ENCODE data around the gene KAT8.
"Not testable (repeated sequence)": the region's sequence is repeated elsewhere in the genome, so short reads cannot be mapped to it uniquely, and the experiment has no call there.

The KAT8 gene

DNA sequence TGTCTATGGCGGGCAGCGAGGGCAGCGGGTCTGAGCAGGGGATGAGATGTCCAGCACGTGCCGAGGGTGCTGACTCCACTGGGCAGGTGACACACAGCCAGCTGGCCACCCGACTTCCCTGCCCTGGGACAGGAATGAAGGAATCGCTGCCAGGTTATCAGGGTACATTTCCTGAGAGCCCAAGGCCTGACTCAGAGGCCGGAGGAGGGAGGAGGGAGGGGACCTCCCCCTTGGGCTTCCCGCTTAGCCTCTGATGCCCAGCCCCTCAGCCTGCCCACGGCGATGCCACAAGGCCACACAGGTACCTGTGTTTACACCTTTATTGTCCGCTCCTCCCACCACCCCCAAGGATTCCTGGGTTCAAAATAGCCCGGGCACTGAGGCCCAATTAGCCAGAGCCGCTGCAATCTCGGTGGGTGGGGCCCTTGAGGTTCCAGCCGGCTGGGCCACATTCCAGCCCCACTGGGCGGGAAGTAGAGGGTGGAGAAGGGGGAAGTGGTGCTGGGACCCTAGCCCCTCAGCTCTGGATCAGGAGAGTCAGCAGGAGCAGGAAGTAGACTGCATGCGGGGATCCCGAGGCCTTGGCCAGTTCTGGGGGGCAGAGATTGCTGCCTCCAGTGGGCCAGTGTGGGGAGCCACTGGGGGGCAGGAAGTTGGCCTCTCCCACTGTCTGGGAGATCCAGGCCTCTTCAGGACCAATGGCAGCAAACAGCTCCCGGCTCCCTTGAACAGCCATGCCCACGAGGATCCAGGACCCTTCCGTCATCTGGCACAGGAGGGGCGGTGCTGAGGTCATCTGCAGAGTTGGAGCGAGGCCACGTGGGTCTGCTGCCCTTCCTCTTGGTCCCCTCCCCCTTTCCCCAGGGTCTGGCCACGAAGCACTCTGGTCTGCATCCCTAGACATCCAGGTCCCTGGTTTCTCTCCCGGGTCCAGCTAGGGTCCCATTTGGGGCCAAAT lies 21.4 kb downstream of the KAT8 start:
- DNase-seq (ENCODE audit: low read depth): peak; percentile 87
- no peak overlapping the region for H3K4me3 ChIP-seq (ENCODE audit: low read length)
- TF ChIP-seq CTCF (IDR thresholded peaks at IDR 0.05; ENCODE audit: insufficient read depth, low read depth, low read length, missing control alignments): no peak

DNA sequence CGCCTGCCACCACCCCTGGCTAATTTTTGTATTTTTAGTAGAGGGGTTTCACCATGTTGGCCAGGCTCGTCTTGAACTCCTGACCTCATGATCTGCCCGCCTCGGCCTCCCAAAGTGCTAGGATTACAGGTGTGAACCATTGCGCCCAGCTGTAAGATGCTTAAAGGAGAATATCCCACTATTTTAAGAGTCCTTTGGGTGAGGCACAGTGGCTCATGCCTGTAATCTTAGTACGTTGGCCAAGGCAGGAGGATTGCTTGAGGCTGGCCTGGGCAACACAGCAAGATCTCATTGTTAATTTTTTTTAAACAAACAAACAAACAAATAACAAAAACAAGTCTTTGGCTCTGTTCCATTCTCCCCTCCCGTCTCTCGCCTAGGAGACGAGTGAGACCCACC lies 23.6 kb downstream of the KAT8 start:
- not testable (repeated sequence) for H3K4me3 ChIP-seq (ENCODE audit: low read length)

DNA sequence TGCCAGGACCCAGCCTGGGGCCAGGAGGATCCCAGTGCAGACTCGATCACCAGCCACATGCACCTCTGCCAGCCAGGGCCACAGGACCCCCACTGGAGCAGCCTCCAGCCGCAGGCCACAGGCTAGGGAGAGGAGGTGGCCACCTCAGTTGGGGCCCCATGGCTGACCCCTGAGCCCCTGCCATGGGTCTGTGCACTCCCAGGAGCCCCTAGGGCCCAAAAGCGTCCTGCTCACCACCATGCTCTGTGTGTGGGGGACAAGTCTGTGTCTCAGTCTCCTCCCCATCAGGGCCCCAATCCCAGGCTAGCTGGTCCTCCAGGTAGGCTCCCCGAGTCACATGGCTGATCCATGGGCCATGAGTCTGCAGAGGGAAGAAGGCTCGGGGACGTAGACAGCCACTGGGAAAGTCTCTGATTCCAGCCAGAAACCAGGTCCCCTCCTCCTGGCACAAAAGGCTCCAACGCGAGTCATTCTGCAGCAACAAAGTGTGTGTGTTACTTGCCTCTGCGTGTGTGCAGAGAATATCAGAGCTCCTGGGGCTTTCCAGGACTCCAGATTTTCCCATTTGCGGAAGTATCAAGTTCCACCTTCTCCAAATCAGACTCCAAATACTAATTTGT lies 24.1 kb downstream of the KAT8 start:
- no peak for TF ChIP-seq CTCF (IDR thresholded peaks at IDR 0.05; ENCODE audit: insufficient read depth, low read depth, low read length, missing control alignments)
- peak overlapping the region; percentile 36 for H3K4me3 ChIP-seq (ENCODE audit: low read length)
- peak; percentile 72 for DNase-seq (ENCODE audit: low read depth)

More for the DNA sequence above, 23.6 kb downstream of the KAT8 start:
- DNase-seq (ENCODE audit: low read depth): not testable (repeated sequence)

DNA sequence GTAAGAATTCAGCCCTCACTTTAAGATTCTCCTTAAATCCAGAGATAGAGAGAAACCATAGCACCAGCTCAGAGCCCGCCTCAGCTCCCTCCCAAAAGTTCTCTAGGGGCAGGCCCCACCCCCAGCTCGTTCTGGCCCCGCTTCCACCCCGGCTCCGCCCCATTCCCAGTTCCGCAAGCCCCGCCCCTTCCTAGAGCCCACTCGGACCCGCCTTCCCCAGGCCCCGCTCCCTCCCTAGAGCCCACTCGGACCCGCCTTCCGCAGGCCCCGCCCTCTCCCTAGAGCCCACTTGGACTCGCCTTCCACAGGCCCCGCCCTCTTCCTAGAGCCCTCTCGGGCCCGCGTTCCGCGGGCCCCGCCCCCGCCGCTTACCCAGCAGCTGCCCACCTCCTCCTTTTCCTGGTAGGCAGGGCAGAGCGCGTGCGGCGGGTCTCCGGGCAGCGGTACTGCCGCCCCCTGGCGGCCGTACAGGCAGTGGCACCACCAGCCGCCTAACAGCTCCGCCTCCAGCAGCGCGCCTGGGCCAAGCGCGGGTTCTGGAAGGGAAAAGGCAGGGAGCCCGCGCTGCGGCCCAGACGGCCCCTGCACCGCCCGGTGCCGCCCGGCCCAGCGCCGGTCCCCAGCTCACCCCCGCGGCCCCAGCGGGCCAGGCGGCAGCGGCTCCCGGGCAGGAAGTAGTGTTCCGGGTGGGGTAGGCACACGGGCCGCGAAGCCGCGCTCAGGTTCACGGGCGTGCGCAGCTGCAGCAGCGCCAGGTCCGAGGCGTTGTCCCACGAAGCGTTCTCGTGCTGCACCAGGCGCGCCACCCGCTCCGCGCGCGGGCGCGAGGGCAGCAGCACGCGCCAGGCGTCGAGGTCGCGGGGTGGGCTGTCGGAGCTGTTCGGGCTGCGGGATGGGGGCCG lies 24.9 kb downstream of the KAT8 start:
- peak overlapping the region; percentile 36 for H3K4me3 ChIP-seq (ENCODE audit: low read length)

DNA sequence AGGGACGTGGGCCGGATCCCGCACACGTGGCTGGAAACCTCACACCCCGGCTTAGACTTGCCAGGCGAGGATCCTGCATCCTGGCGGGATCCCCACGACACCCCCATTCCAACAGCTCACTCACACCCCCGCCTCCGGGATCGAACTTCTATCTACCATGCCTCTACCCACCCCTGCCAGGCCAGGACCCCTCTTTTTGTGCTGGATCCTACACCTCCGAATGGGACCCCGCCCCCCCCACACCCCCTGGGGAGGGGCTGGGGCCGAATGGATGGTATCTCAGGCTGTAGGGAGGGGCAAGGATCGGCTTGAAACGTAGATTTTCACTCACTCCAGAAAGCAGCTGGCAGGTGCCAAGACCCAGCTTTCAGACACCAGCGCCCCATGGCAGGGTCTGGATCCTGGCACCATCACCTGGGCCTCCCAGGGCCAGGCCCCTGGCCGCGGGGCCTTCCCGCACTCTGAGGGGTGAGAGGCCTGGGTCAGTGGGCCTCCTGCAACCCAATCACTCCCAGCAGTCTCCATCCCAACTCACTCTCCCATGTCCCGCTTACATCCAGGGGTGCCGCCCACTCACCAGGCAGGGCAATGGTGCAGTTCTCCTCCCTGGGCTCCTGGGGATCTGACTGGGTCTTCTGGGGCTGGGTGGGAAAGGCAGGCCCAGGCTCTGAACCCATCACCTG lies 25.7 kb downstream of the KAT8 start:
- no peak for TF ChIP-seq CTCF (IDR thresholded peaks at IDR 0.05; ENCODE audit: insufficient read depth, low read depth, low read length, missing control alignments)
- DNase-seq (ENCODE audit: low read depth): no peak
- H3K4me3 ChIP-seq (ENCODE audit: low read length): no peak overlapping the region

More for the DNA sequence above, 24.9 kb downstream of the KAT8 start:
- peak; percentile 64 for TF ChIP-seq CTCF (IDR thresholded peaks at IDR 0.05; ENCODE audit: insufficient read depth, low read depth, low read length, missing control alignments)
- peak; percentile 99 for DNase-seq (ENCODE audit: low read depth)

GRCh38 chr16:31143694-31144148 lies 26.3 kb downstream of the KAT8 start:
- DNase-seq (ENCODE audit: low read depth): no peak
- no peak for TF ChIP-seq CTCF (IDR thresholded peaks at IDR 0.05; ENCODE audit: insufficient read depth, low read depth, low read length, missing control alignments)
- no peak overlapping the region for H3K4me3 ChIP-seq (ENCODE audit: low read length)

DNA sequence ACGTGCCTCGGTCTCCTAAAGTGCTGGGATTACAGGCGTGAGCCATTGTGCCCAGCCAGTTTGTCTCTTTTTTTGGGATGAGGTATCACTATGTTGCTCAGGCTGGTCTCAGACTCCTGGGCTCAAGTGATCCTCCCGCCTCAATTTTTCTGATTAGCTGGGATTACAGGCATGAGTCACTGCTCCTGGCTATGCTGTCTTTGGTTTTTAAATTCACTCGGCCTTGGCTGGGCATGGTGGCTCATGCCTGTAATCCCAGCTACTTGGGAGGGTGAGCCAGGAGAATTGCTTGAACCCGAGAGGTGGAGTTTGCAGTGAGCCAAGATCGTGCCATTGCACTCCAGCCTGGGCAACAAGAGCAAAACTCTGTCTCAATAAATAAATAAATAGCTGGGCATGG lies 27.0 kb downstream of the KAT8 start:
- H3K4me3 ChIP-seq (ENCODE audit: low read length); DNase-seq (ENCODE audit: low read depth): not testable (repeated sequence)

All from epithelial cell of esophagus (primary cell).